ENCODE measurements around the gene IL11. TPM values are rescaled to one million over a fixed set of nuclear protein-coding genes. Genes with fewer than 3 reads are reported as not detected.

Gene IL11
- total and polyA plus RNA-seq, 2 of the 8 experiments (the other 6 are each of a cell fraction or from before 2014, with no cell fraction given): 1.7 to 2.8 TPM

- no peak for FAIRE-seq
- no peaks in the 10 kb centered on the region for H3K9me3 ChIP-seq (ENCODE audit: insufficient read depth in 2 of 2, low read depth in 1 of 2, low read length in 1 of 2)
- H3K79me1 ChIP-seq (ENCODE audit: low read depth, low read length): no peaks in the 10 kb centered on the region
These were observed 53.6 kb downstream of the IL11 start for GRCh38 chr19:55316646-55317045.

More at GRCh38 chr19:55316646-55317045, 53.6 kb downstream of the IL11 start:
- Histone ChIP-seq H3K4me3 (ENCODE audit: extremely low read depth in 1 of 4, insufficient read depth in 2 of 4, low read depth in 3 of 4, low read length in 4 of 4) (no peak overlapping the region), H3K27ac (ENCODE audit: low read depth, low read length) (no peak overlapping the region), H3K27me3 (replicated peaks in 1 of 4; ENCODE audit: control insufficient read depth in 3 of 4, extremely low read depth in 1 of 4, insufficient read depth in 3 of 4, low read length in 3 of 4) (no peaks in the 10 kb centered on the region), H4K5ac (ENCODE audit: insufficient read length, low read depth, low read length) (no peak overlapping the region), H2BK5ac (ENCODE audit: low read depth, low read length) (no peak overlapping the region), H2AFZ (ENCODE audit: low read length) (no peak overlapping the region), H3K79me2 (ENCODE audit: control insufficient read depth in 1 of 2, insufficient read depth in 2 of 2, low read length in 2 of 2) (no peaks in the 10 kb centered on the region), H3K23ac (ENCODE audit: insufficient read length) (no peak overlapping the region), H3K14ac (ENCODE audit: insufficient read length) (no peak overlapping the region), H3K23me2 (ENCODE audit: low read depth, low read length) (peaks cover 2% of the 10 kb centered on the region; the same call in 1 of the 2 replicates), H3K36me3 (ENCODE audit: control insufficient read depth in 2 of 4, insufficient read depth in 4 of 4, low read length in 3 of 4) (peaks cover 0 to 5% (median 0%) of the 10 kb centered on the region in 4 experiments; a peak in 1 of 8 replicates), H2BK20ac (ENCODE audit: low read length) (no peak overlapping the region), H3K9ac (replicated peaks in 1 of 4; ENCODE audit: extremely low read depth in 1 of 4, low read depth in 3 of 4, low read length in 3 of 4) (no peak overlapping the region), H3K18ac (ENCODE audit: extremely low read depth, low read length) (no peak overlapping the region), H4K91ac (replicated peaks; ENCODE audit: insufficient read length, low read length) (no peak overlapping the region), H2BK120ac (replicated peaks; ENCODE audit: low read depth, low read length) (no peak overlapping the region), H2BK15ac (ENCODE audit: low read length) (no peak overlapping the region), H4K20me1 (replicated peaks in 1 of 2; ENCODE audit: control insufficient read depth in 1 of 2, insufficient read depth in 2 of 2, low read length in 2 of 2) (no peaks in the 10 kb centered on the region), H3K4me1 (replicated peaks in 1 of 4; ENCODE audit: control insufficient read depth in 3 of 4, insufficient read depth in 4 of 4, low read length in 3 of 4) (peaks cover 0 to 5% (median 2%) of the 10 kb centered on the region in 4 experiments; a peak in 5 of 7 replicates), H3K56ac (replicated peaks; ENCODE audit: insufficient read length, low read depth, low read length) (no peak overlapping the region), H3K4ac (replicated peaks; ENCODE audit: insufficient read length, low read depth, low read length) (no peak overlapping the region), H2BK12ac (ENCODE audit: low read depth, low read length) (no peak overlapping the region), H4K8ac (ENCODE audit: extremely low read depth, insufficient read depth, low read length) (no peak overlapping the region), H2AK5ac (ENCODE audit: low read depth, low read length) (no peak overlapping the region), H3K4me2 (ENCODE audit: insufficient read depth in 1 of 2, low read depth in 2 of 2, low read length in 2 of 2) (no peak overlapping the region)
- CTCF ChIA-PET (ENCODE audit: partially characterized antibody): interaction anchor here (1.0 to 3.1 kb wide), 6 partner anchors 11 to 42 kb away, joined by 3 to 9 read pairs (median 4); no protein-coding TSS in a partner anchor
- no peak for DNase-seq (ENCODE audit: low read depth in 1 of 2, low spot score in 2 of 2)
- WGBS, 2 experiments (ENCODE audit: extremely low coverage in 1 of 2, insufficient coverage in 1 of 2, insufficient read length in 1 of 2, insufficient replicate concordance in 2 of 2, low coverage in 1 of 2, low lambda C conversion rate in 2 of 2, missing lambda C conversion rate in 1 of 2): 88% methylated on average over 8 of the region's 8 CpGs; no CpG with 5 or more reads in 1 of the 2 experiments
- POLR2A ChIA-PET (ENCODE audit: partially characterized antibody): interaction anchor here (0.6 to 3.8 kb wide), 8 partner anchors 9 to 91 kb away, joined by 3 to 17 read pairs (median 5); partner anchors contain the start of genes KMT5C, RPL28, TMEM150B and UBE2S
- TF ChIP-seq SUZ12 (IDR thresholded peaks at IDR 0.05; ENCODE audit: low read length): no peak
- no peak for TF ChIP-seq GABPA (IDR thresholded peaks at IDR 0.05; ENCODE audit: borderline replicate concordance, insufficient read depth, low read length)
- TF ChIP-seq MAFK (IDR thresholded peaks at IDR 0.05; ENCODE audit: low read depth, low read length): no peak
- peak in 1 of 3 experiments; percentile 4; a peak in 1 of 4 replicates for TF ChIP-seq CTCF (IDR thresholded peaks at IDR 0.05; ENCODE audit: control extremely low read depth in 1 of 3, insufficient read depth in 1 of 3, low read depth in 1 of 3, low read length in 3 of 3)
- no peak for TF ChIP-seq KDM5A (IDR thresholded peaks at IDR 0.05; ENCODE audit: low read length)
- peak; percentile 35; the same call in 1 of the 2 replicates for TF ChIP-seq TBP (IDR thresholded peaks at IDR 0.05; ENCODE audit: low read depth, low read length)
